8988T (cell line): ENCODE measurements around the gene PPARG.
"Not testable (repeated sequence)": the region's sequence is repeated elsewhere in the genome, so short reads cannot be mapped to it uniquely, and the experiment has no call there.

Experiments used
- DNase-seq: peaks from one replicate; pipeline ENCODE4 v3.0.0; 2011

The PPARG gene

DNA sequence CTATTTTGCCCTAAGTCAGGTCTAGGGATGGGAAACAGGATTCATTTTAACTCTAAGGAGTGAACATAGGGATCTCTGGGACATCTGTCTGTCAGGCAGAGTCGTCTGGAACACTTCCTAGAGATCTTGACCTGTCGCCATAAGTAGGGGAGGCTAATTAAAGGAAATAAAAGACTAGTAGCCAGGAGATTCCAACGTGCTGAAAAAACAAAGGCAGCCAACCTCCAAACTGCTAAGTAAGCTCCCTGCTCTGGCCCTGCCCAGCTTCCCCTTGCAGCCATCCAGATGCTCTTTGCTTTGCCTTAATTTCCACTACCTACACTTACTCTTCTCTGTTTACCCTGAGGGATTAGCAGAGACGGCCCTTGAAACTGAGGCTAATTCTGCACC lies 177.0 kb downstream of the PPARG start:
- no peak for DNase-seq

DNA sequence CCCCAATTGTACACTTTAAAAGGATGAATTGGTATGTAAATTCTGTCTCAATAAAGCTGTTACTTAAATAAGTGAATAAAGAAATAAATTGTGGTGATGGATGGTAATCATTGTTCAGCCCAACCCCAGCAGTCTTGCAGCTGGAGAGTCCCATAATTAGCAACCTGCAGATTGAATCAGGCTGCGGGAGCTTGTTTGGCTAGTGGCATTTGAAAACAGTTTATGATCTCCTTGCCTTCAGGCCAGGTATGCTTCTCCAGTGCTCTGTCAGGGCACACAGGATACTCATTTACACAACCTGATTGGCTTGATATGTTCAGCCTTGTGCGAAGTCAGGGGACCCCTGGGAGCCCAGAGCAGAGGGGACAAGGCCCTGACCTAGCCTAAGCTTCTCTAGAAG lies 178.9 kb downstream of the PPARG start:
- DNase-seq = no peak

DNA sequence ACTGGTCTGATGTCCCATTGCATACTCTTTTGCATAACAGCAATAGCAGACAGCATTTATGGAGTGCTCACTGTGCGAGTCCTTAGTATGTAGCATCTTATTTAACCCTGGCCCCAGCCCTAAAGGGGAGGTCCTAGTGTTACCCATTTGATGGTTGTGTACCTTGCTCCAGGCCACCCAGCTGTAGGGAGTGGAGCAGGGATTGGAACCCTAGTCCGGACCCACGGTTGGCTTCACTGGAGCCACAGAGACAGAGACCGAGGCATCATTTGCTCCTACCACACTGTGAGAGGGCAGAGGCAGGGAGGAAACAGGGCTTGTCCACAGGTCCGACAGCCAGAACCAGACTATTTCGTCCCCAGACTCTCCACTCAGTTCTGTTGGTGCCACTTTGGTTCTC lies 179.4 kb downstream of the PPARG start:
- no peak for DNase-seq

DNA sequence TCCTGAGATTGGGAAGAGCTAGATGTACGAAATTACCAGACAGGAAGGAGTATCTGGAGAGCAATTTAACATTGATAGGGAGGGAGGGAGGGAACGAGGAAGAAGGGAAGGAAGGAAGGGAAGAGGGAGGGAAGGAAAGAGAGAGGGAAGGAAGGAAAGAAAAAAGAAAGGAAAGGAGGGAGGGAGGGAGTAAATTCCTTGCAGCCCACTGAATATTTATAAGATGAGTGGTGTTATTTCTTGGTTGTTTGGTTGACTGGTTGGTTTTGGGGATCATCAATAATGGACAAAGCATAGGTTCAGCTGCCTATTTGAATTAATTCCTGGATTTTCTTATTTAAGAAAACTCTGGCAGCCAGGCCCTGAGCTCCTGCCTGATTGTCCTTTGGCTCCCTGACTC lies 179.9 kb downstream of the PPARG start:
- no peak for DNase-seq

DNA sequence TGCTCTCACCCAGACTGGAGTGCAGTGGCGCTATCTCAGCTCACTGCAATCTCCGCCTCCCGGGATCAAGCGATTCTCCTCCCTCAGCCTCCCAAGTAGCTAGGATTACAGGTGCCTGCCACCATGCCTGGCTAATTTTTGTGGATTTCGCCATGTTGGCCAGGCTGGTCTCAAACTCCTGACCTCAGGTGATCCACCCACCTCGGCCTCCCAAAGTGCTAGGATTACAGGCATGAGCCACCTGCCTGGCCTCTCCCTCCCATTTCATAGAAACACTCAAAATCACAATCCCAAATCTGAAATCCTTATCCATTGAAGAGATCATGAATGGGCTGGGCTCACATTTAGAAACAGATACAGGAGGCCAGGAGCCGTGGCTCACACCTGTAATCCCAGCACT lies 180.4 kb downstream of the PPARG start:
- DNase-seq = not testable (repeated sequence)

GRCh38 chr3:12470111-12470510 lies 181.2 kb downstream of the PPARG start:
- no peak for DNase-seq

DNA sequence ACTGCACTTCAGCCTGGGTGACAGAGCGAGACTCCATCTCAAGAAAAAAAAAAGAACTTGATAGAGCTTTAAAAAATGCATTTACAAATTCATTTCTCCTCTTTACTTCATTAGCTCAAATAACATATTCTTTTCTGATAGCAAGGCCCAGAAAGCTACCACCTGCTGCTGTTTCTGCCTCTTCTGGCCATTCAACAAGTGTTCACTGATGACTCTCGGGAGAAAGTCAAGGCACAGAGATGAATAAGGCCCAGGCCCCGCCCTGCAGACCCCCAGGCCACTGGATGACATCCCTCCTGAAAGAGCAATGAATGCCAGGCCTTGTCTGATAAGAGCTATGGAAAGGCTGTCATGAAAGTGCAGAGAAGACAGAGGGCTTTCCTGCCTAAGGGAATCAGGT lies 181.8 kb downstream of the PPARG start:
- no peak for DNase-seq

DNA sequence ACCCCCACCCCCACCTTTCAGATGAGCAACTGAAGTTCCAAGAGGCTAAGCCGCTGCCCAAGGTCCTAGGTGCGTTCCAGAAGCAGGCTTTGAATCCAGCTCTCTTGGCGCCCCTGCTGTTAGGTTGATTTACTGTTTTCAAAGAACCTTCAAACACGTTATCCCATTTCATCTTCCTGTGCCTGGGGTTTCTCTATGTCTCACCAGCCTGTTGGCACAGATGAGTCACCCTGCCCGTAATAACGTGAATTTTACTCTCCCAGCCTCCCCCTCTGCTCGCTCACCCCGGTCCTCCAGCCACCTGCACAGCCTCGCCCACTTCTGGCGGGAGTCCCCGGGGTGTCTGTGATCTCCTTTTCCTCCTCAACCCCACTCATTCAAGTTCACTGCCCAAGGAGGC lies 182.4 kb downstream of the PPARG start:
- peak; percentile 54 for DNase-seq

- no peak for DNase-seq
Observed at GRCh38 chr3:12472000-12472610, 183.2 kb downstream of the PPARG start.

DNA sequence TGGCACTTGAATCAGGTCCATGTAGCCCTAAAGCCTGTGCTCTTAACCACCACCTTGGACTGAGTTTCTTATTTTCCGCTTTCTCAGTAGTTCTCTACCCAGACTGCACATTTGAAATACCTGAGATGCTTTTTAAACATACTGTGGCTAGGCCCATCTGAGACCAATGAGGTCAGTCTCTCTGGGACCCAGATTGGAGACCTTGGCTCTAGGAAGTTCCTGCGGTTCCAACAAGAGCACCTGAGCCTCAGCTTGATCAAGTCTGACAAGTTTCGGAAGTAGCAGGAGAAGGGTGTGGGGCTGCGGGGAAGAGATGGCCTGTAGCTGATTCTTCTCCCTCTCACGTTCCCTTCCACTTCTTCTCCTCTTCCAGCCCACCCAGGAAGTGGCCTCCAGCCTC lies 183.9 kb downstream of the PPARG start:
- no peak for DNase-seq

- no peak for DNase-seq
Observed at GRCh38 chr3:12473511-12473910, 184.6 kb downstream of the PPARG start.

DNA sequence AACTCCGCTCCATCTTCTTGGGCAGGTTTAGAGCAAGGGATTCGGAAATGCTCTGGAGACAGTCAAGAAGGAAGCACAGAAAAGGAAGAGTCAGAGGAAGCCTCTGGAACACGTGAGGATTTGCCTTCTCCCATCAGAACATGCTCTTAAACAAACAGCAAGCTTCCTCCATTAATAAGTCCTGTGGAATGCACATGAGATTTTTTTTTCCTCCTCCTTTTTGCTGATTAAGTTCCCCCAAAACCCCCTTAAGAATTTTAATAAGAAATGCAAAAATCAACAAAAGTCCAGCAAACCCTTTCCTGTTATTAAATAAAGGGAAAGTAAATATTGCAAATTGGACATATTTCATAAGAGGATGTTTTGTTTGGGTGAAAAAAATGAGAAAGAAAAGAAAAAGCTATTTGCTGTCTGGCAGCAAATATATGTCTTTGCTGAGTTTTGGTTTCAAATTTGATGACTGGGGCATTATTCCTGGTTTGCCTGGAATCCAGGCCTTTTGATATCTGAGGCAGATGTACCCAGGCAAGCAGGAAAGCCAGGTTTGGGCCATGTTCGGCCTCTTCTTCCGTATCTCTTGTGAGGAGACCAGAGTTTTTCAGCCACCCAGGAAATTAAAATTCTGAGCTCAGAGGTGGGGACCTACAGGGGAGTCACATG lies 187.5 kb downstream of the PPARG start:
- no peak for DNase-seq

- DNase-seq = no peak
Observed at GRCh38 chr3:12477256-12477655, 188.4 kb downstream of the PPARG start.

DNA sequence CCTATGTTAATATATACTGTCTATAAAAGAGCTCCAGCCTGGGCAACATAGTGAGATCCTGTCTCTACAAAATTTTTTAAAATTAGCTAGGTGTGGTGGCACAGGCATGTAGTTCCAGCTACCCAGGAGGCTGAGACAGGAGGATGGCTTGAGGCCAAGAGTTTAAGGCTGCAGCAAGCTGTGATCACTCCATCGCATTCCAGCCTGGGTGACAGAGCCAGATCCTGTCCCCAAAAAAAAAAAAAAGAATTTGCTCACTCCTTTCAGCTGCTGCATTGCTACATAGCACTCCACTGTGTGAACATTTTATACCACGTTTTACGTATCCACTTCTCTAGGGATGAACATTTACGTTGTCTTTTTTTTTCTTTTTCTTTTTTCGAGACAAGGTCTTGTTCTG lies 189.5 kb downstream of the PPARG start:
- no peak for DNase-seq

DNA sequence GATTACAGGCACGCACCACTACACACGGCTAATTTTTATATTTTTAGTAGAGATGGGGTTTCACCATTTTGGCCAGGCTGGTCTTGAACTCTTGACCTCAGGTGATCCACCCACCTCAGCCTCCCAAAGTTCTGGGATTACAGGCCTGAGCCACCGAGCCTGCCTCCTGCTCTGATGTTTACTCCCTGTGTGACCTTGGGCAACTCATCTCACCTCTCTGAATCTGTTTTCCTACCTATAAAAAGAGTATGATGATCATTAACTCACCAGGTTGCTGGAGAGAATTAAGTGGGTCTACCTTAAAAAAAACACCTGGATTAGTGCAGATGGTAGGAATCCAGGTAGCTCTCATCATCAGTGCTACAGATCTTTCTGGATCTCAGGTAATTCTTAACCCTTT lies 190.3 kb downstream of the PPARG start:
- not testable (repeated sequence) for DNase-seq

DNA sequence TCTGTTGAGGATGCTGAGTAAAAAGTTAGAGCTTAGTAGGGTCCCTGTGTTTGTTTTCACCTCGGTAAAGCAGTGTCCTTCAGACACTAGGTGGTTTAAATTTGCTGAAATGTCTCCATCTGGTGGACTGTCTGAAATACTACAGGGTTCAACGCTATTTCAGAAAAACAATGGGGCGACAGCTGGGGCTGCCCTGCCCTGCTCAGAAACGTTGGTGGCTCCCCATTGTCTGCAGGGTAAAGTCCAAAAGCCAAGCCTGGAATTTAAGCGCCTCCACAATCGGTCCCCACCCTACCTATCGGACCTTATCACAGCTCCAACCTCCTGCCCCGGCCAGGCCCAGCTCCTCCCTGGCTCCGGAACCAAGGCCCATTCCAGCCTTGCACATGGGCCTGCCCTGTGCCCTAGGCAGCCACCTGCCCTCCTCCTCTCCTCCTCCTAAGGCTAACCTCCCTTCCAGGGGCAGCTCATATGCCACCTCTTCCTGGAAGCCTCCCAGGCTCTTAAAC lies 191.1 kb downstream of the PPARG start:
- DNase-seq = peak; percentile 82

DNA sequence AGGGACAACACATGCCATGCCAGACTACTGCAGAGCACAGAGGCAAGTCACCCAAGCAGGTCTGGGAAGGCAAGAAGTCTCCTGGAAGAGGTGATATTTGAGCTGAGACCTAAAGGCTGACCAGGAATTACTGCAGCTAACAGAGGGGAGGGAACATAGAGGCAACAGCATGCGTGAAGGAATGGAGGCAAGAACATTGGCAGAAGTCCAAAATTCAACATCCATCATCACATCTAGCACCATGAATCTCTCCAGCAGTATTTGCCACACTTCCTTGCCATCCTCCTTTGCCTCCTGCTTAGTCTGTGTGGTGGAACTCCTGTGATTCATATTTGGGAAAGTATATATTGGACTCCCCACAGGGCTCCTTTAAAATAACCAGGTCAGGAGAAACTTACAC lies 194.5 kb downstream of the PPARG start:
- DNase-seq = no peak

GRCh38 chr3:12483872-12484197 lies 195.0 kb downstream of the PPARG start:
- no peak for DNase-seq
